HTR-8/SVneo (cell line): Measurements from ENCODE around the gene WIPF2.

ENCODE experiments used
- DNase-seq: peaks from one replicate; pipeline ENCODE4 v3.0.0; 2011; ENCODE audit warnings: low spot score, mixed read lengths; ENCODE audit not compliant: insufficient read length
- FAIRE-seq: peaks from 2 replicates; lab custom pipeline; 2011; peaks lifted over from hg19 to GRCh38; lab: Jason Lieb, UNC

WIPF2 gene

DNA sequence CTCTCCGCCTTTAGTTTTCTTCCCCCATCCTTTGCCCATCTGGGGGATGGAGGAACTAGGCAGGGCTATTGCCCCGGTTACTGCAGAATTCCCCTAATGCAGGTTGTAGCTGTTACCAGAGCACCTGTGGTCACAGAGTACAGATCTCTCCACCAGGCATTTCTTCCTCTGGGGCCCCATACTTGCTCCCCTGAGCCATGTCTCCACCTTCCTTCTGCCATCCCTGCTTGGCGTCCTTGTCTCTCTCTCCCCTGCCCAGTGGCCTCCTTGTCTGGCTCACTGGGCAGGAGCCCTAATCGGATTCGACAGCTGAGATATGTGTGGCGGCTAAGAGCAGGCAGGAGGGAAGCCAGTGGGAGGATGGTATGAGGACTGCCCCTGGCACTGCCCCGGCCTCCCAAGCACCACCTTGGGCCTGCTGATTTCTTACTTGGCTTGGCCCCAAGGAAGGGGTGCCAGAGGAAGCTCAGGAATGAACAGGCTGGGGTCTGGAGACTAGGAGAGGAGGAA, 91.8 kb downstream of the WIPF2 start:
- FAIRE-seq, result peak; percentile 4

DNA sequence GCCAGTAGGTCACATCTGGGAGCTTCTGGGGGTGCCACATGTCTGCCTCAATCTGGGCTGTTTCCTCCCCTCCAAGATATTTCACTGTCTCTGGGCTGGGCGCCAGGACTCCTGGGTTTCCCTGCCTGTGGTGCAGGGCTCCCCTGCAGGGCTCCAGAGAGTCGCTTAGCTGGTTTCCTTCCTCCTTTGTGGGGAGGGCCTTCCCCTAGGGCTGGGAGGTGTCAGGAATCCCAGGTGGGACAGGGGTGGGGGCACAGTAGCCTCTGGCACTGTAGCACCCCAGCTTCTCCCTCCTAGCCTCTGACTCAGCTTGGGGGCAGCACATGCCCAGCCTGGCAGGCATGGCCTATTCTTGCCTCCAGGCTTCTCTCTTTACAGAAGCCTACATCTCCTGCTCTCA, 92.5 kb downstream of the WIPF2 start:
- DNase-seq, result no peak
- no peak for FAIRE-seq

More for the DNA sequence above, 91.8 kb downstream of the WIPF2 start:
- no peak for DNase-seq

DNA sequence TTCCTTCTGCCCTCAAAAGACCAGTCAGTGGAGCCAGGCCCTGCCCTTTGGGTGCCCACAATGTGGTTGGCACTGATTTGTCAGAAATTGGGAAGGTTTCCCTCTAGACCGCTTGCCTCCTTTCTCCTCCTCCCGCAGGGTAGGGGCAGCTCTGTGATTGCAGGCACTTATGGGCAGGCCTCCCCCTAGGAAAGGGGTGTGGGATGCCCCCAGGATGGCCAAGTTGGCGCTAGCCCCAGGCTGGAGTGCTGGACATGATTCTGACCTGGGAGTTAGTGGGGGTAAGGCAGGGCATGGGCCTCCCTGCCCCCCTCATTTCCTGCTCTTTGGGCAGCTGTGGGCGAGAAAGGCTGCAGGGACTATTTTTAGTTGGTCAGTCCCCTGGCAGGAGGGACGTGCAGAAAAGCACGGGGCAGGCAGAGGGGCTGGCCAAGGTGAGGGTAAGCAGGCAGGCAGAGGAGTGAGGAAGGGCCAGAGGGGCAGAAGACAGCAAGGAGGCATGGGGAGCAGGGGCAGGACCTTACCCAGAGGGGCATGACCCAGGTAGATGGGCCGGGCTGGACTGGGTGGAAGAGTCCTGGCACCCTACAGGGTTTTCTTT, 93.1 kb downstream of the WIPF2 start:
- DNase-seq (no peak), FAIRE-seq (peak; percentile 76)

DNA sequence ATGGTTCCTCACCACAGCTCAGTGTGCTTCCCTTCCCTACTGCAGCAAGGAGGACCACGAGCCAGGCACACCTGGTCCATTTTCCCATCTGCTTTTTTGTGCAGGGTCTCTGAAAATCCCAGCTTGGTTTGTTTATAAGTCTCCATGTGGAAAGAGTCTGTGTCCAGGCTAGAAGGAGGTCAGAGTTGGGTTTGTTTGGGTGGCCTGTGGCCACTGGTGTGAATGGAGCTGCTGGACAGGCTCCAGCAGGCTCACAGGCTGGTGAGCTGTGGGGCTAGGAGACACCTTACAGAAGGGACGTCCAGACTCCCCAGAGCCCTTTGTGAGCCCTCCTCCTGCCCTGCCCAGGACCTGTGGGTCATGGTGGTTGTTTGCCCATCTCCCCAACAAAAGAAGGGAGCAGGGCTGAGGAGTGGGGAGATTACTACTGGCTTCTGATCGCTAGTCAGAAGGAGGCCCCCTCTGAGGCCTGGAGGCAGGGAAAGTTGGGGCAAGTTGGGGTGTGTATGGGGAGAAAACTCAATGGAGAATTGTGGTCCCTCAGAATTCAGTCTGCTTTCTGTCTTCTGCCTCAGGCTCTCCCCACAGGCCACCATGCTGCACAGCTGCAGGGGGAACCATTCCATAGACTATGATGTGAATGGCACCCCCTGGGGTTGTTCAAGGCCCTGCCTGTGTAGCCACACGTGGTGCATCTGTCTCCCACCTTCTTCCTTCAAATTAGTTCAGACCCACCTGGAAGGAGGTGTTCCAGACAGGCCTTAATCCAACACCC, 94.0 kb downstream of the WIPF2 start:
- no peak for DNase-seq
- FAIRE-seq, result no peak

DNA sequence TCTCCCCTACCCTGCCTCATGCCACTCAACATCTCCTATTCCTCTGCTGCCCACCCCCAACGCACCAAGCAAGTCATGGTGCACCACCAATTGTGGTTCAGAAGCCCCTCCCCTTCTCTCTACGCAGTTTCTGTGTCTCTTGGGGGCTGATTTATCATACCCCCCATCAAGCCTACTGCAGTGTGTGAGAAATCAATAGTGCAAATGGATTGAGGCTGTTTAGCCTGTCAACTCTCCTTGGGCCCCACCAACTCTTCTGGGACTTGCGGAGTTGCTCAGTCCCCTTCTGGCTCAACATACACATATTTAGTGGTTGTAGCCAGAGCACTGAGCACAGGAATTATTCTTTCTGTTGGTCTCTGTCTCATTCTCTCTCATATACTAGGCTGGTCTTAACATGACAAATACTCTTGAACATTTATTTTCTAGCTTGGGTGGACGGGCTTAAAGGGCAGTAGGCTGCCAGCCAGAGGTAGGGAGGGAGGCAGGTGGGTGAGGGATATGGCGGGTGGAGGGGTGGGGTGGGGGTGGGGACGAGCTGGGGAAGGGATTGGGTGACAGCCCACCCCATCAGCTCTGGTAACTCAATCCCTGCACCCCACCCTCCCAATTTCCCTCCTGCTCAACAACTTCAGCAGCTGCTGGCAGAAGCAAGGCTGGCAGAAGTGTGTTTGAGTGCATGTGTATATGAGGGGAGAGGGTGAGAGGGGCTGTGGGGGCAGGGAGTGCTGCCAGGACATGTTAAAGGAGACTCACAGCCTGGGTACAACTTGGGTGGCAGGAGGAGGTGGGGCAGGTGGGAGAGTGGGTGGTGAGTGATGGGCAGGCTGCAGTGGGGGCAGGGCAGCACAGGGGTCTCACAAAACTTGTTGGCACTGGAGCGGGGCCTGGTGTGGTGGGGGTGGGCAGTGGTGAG, 94.8 kb downstream of the WIPF2 start:
- DNase-seq (no peak), FAIRE-seq (peak; percentile 83)

DNA sequence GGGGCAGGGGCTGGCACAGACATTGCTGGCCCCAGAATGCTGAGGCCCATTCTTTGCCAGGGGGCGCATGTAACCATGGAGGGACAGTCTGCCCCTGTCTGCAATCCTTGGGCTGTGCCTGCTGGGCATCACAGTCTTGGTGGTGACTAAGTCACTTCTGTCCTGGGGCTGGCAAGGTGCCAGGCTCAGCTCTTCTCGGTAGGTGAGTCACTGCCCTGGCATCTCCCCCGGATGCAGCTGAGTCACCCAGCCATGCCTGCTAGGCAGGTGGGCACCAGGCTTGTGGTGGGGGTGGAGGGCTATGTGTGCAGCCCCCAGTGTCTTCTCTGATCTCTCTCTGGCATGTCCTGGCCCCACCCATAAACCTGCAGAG, 95.5 kb downstream of the WIPF2 start:
- peak; percentile 99 for FAIRE-seq

DNA sequence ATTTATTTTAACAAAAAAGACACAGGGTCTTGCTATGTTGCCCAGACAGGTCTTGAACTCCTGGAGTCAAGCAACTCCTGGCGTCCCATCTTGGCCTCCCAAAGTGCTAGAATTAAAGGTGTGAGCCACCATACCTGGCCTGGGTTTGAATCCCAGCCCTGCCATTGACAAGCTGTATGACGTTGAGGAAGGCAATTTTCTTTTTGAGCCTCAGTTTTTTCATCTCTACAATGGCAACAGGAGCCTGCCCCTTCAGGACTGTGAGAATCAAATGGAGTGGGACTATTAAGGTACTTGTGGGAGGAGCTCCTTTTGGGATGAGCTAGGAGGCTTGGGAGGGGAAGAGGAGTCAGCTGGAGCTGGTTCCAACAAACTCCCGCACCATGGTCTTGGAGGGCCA, 96.1 kb downstream of the WIPF2 start:
- FAIRE-seq (no peak), DNase-seq (no peak)

More for the DNA sequence above, 95.5 kb downstream of the WIPF2 start:
- peak; percentile 98 for DNase-seq

DNA sequence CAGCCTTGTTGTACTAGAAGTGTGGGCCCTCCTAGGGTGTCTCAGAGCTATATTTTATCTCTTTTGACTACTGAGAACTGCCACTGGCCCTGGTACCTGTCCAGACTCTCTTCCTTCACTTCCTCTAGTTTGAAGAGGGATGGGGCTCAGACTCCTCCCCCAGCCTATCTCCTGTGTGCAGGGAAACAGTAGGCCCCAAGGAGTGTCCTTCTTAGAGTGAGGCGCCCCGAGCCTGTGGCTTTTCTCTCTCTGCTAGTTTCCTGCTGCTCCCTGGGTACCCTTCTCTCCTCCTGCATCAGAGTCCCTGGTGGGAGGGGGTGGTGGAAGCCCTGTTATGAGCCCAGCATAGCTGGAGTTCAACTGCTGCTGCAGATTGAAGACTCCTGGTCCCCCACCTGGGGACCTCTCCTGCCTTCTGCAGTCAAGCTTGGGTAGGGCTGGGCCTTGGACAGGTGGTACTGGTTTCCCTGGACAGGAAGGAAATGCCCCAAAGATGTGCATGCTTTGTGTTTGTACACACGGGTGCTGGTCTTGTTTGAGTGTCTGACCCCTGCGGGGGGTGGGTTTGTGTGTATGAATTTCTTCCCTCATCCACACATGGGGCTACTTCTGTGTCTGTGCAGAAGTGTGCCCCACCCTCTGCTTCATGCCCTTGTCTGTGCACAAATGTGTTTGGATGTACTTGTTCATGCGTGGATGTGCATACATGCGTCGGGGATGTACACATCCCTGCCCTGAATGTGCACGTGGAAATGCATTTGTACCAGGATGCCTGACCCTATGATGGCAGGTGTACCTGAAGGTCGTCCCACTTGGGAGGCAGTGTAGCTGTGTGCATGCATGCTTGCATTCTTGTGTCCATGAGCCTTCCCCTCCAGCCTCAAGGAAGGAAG, 96.8 kb downstream of the WIPF2 start:
- peak; percentile 94 for FAIRE-seq

DNA sequence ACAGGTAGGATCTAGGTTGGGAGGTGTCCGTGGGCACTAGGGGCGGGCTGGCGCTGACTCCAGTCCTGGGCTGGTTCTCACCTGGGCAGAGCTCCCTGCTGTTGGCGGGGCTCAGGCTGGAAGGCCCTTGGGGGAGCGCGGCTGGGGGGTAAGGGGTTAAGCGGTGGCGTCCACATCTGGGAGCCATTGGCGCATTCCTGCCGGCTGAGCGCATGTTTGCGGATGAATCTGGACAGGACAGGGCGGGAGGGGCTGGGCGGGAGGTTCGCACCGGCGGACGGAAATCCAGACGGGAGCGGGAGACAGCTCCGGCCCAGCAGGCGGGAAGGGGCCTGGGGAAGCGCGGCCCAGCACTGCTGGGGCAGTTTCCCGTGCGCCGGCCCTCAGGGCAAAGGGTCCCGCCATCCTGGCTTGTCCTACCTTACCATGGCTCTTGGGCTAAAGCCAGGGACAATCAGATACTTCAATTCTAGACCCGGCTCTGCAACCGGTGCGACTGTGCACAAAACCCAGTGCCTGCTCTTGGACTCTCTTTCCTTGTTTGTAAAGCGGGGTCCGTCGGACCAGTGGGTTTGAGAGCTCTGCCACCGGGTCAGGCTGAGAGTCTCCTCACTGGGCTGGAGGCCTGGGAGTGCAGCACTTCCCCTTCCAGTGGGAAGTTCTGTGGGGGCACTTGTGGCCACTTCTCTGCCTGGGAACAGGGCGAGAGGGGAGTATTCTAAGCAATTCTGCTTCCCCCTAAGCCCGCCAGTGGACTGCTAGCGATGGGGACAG, 97.7 kb downstream of the WIPF2 start:
- FAIRE-seq (no peak), DNase-seq (peak; percentile 83)

More for the DNA sequence above, 96.8 kb downstream of the WIPF2 start:
- no peak for DNase-seq

DNA sequence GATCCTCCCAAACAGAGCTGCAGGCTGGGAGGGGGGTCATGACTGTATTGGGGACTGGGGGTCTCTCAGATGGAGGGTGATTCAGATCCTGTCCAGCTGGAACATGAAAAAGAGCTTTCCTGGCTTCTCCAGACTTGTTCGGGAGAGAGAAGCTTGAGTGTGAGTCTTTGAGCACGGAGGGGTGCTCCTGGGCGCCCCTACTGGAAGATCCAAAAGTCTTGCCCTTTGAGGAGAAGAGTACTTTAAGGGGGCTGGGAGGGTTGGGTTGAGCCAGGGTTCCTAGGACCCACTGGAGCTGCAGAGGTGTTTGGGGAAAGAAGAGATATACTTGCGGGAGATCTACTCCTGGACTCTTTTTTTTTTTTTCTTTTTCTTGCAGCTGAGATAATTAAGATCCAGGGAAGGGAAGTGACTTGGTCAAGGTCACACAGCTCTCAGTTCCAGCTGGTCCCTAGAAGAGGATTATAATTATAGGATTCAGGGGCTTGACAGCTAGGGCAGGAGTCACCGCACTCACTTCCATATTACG, 98.3 kb downstream of the WIPF2 start:
- no peak for FAIRE-seq

DNA sequence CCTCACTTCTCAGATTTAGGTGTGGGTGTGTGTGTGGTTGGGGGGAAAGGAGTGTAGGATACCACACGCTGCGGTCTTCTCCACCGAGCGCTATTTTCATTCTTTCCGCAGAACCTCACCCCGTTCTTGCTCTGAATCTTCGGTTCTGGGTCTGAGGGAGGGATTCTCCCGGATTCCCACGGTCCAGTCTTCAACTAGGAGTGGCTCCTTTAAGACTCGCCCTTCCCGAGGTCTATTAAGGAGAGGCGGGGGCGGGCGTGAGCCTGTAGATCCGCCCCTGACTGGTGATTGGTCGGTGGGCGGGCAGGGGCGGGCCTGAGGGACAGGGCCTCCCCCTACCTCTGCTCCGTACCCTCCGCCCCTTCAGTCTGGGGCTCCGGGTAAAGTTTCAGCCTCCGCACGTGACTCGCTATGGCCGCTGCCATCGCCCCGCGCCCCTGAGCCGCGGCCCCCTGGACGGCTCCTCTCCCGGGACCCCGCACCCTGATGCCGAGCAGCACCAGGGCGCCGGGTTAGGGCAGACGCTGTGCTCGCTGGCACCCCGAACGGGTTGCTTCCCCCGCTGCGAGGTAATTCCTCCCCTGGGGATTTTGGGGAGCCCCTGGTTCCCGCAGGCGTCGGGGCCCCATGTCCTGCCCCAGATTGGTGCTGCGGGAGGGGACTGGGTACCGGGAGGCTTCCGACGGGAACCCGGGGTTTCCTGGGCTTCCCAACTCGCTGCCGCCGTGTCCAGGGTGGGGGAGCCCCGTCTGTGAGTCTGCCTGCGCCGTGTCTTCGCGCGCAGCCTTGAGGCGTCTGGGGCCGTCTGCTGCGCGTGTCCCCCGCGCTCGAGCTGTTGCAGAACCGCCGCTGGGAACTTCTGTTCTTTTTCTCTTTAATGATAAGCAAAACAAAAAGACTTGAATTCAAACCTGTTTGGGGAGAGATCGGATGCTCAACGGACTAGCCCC, 99.1 kb downstream of the WIPF2 start:
- peak; percentile 96 for FAIRE-seq
- peak; percentile 99 for DNase-seq

More for the DNA sequence above, 98.3 kb downstream of the WIPF2 start:
- no peak for DNase-seq

DNA sequence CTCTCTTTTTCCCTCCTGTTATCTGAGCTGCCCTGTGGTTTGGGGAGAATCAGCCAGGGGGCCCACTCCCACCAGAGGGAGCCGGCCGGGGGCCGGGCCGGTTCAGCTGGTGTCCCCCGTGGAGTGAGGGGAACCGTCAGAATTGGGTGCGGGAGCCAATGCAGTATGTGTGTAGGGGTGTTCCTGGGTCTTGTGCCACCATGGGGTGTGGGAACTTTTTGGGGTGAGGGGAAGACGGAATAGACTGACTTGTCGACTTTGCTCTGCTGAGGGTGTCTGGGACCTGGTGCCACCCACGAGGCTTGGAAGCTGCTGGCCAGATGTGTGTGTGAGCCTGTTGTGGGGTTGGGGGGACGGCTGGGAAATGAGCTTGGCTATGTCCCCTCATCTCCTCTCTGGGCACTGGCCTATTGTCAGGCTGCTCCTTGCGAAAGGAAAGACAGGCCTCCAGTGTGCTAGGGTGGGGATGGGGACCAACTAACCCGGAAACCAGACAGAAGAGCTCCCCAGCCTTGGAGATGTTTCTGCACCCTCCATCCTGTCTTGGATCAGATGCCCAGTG, 99.8 kb downstream of the WIPF2 start:
- FAIRE-seq (peak; percentile 48), DNase-seq (no peak)

DNA sequence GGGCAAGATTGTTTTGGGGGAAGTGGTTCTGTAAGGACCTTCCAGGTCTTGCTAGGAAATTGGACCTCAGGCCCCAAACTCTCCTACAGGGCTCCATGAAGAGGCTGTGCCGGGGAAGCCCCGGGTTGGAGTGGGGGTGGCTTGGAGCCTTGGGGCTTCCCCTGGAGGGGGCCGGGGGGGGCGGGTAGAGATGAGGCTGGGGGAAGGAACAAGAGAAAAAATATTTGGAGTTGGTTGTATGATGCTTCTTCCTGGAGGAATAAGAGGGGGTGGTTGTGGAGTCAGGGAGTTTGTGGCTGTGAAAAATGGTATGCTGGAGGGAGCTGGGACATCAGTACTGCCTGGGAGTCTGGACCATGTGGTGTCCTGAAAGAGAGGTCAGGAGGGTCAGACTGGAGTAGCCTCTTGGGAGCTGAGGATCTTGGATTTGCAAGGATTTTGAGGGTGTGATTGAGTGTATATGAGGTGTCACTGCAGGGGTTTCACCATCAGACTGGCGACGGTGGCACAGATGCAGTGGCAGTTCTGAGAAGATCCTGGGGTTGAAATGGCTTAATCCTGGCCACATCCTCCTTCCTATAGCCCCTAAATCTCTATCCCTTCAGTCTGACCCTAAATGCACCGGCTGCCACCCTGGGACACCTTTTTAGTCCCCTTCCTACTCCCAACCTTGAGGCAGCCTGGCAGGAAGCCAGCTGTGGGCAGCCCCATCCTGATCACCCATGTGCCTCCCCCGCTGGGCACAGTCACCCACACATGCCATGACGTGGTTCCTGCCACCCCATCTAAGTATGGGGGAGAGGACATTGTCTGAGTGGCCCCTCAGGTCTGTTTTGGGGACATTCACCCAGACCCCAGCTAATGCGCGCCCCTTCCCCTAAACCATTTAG, 100.8 kb downstream of the WIPF2 start:
- FAIRE-seq (no peak), DNase-seq (no peak)

DNA sequence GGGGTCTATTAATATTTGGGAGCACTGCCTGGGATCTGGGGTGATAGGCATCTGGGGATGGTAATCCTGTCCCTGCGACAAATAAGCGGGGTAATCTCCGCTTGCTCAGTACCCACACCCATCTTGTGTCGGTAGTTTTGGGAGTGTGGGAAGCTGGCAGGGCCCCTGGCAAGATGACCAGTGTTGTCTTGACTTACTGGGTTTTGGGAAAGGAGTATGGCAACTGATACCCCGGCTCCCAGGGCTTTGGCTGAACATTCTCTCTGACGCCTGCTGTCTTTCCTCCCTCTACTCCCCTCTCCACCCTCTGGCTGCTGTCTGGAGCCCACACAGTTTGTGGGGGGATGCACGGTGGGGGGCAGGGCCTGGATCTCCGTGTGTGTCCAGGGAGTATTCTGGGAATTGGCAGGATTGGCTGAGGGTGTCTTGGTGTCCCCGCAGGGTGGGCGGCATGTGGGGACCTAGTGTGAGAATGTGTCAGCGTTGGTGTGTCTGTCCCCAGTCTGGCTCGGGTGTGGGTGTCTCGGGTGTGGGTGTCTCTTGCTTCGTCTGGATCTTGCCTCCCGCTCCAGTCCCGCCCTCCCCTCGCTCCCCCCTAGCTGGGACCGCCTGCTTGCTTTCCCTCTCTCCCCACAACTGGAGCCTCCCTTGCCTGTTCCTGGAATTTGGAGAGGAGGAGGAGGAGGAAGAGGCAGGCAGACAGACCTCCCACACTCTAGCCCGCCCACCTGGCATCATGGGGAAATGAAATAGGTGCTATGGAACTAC, 101.8 kb downstream of the WIPF2 start:
- no peak for DNase-seq
- no peak for FAIRE-seq

DNA sequence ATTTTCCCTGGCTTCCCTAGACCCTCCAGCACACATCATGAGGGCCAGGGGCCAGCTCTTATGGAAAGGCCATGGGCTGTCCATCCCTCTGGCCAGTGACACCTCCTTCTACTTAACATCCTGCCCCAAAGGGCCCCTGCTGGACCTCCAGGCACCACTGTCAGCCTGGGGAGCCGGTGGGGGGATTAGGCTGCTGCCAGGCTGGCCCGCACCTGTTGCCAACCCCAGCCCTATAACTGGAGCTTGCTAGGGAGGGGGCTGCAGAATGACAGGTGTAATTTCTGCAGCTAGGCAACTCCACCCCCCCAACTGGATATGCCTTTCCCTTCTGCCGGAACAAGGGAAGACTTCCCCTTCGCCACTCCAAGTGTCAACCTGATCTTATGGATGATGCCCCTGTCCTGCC, 102.4 kb downstream of the WIPF2 start:
- FAIRE-seq (no peak), DNase-seq (no peak)

DNA sequence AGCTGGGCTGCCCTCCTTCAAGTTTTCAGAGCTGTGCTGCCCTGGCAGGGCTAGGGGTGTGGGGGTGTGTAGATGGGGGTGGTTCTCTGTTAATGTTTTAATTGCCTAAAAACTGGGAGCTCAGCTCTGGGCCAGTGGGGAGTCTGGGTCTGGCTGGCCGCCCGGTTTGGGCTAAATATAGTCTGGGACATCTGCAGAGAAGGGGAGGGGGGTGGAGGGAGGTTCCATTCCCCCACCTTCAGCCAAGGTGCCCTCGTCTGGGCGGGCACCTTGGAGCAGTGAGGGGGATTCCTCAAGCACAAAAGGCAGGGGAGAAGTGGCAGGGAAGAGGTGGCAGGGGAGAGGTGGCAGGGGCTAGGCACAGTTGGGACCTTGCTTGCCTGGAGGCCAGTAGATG, 102.9 kb downstream of the WIPF2 start:
- FAIRE-seq (no peak), DNase-seq (no peak)
